WTC11 (cell line): ENCODE results near the gene SERPINE2. TPM values are rescaled to one million over a fixed set of nuclear protein-coding genes. Genes with fewer than 3 reads are reported as not detected.

Experiments
- ARID4B ChIP-seq: sonication (generic); formaldehyde crosslinking; IDR thresholded peaks from 2 replicates; pipeline ENCODE4 v1.8.0; 2023; ENCODE audit warnings: missing genetic modification reagents, mild to moderate bottlenecking, borderline replicate concordance
- ATF3 ChIP-seq: sonication (generic); formaldehyde crosslinking; conservative IDR thresholded peaks from 2 replicates; pipeline ENCODE4 v1.8.1; 2022; ENCODE audit warnings: mild to moderate bottlenecking, missing genetic modification reagents
- ATF6 ChIP-seq: sonication (generic); formaldehyde crosslinking; IDR thresholded peaks from 2 replicates; pipeline ENCODE4 v1.8.1; 2023; ENCODE audit warnings: mild to moderate bottlenecking, missing genetic modification reagents
- CBFB ChIP-seq: sonication (generic); formaldehyde crosslinking; IDR thresholded peaks from 2 replicates; pipeline ENCODE4 v1.8.1; 2022; ENCODE audit warnings: mild to moderate bottlenecking, low read depth, missing genetic modification reagents
- CDX4 ChIP-seq: fragments of 250-450 bp; sonication (Bioruptor Pico); IDR thresholded peaks from 2 replicates; pipeline ENCODE4 v1.9.0; 2021; ENCODE audit warnings: moderate library complexity, mild to moderate bottlenecking, inconsistent platforms, borderline replicate concordance
- E2F5 ChIP-seq: sonication (generic); formaldehyde crosslinking; IDR thresholded peaks from 2 replicates; pipeline ENCODE4 v1.8.1; 2022; ENCODE audit warnings: mild to moderate bottlenecking, moderate library complexity, missing genetic modification reagents
- ERG ChIP-seq: fragments of 250-450 bp; sonication (Bioruptor Pico); IDR thresholded peaks from 2 replicates; pipeline ENCODE4 v1.8.0; 2021; ENCODE audit warnings: mild to moderate bottlenecking
- ETV6 ChIP-seq: sonication (generic); formaldehyde crosslinking; IDR thresholded peaks from 2 replicates; pipeline ENCODE4 v1.8.1; 2022; ENCODE audit warnings: mild to moderate bottlenecking, missing genetic modification reagents
- GABPB1 ChIP-seq: sonication (generic); formaldehyde crosslinking; IDR thresholded peaks from 2 replicates; pipeline ENCODE4 v1.8.1; 2023; ENCODE audit warnings: mild to moderate bottlenecking, missing genetic modification reagents
- GRHL2 ChIP-seq: fragments of 250-450 bp; sonication (Bioruptor Pico); IDR thresholded peaks from 2 replicates; pipeline ENCODE4 v1.8.0; 2022; ENCODE audit warnings: mild to moderate bottlenecking, moderate library complexity; ENCODE audit not compliant: insufficient replicate concordance, severe bottlenecking
- GTF2I ChIP-seq: fragments of 250-450 bp; sonication (Bioruptor Pico); conservative IDR thresholded peaks from 2 replicates; pipeline ENCODE4 v1.4.0; 2021; ENCODE audit warnings: mild to moderate bottlenecking
- IRF1 ChIP-seq: sonication (generic); formaldehyde crosslinking; IDR thresholded peaks from 2 replicates; pipeline ENCODE4 v1.8.0; 2023; ENCODE audit warnings: missing genetic modification reagents
- JAZF1 ChIP-seq: fragments of 250-450 bp; sonication (Bioruptor Pico); IDR thresholded peaks from 2 replicates; pipeline ENCODE4 v1.9.0; 2021; ENCODE audit warnings: moderate library complexity, mild to moderate bottlenecking, inconsistent platforms
- MLX ChIP-seq: sonication (generic); formaldehyde crosslinking; IDR thresholded peaks from 2 replicates; pipeline ENCODE4 v1.8.1; 2023; ENCODE audit warnings: mild to moderate bottlenecking, missing genetic modification reagents, moderate library complexity
- TCF7 ChIP-seq: sonication (generic); formaldehyde crosslinking; IDR thresholded peaks from 2 replicates; pipeline ENCODE4 v1.8.0; 2022; ENCODE audit warnings: mild to moderate bottlenecking, low read depth, missing genetic modification reagents, moderate library complexity
- TEAD1 ChIP-seq: sonication (generic); formaldehyde crosslinking; IDR thresholded peaks from 2 replicates; pipeline ENCODE4 v1.8.0; 2022; ENCODE audit warnings: mild to moderate bottlenecking, missing genetic modification reagents
- TP53 ChIP-seq: sonication (generic); formaldehyde crosslinking; IDR thresholded peaks from 2 replicates; pipeline ENCODE4 v1.8.1; 2023; ENCODE audit warnings: mild to moderate bottlenecking, missing genetic modification reagents
- ZBTB43 ChIP-seq: sonication (generic); formaldehyde crosslinking; IDR thresholded peaks from 2 replicates; pipeline ENCODE4 v1.8.1; 2023; ENCODE audit warnings: mild to moderate bottlenecking, missing genetic modification reagents
- ZNF121 ChIP-seq: sonication (generic); formaldehyde crosslinking; IDR thresholded peaks from 2 replicates; pipeline ENCODE4 v1.8.0; 2023; ENCODE audit warnings: missing genetic modification reagents
- ZNF281 ChIP-seq: sonication (generic); formaldehyde crosslinking; IDR thresholded peaks from 2 replicates; pipeline ENCODE4 v1.8.0; 2023; ENCODE audit warnings: mild to moderate bottlenecking, missing genetic modification reagents
- ZNF396 ChIP-seq: fragments of 250-450 bp; sonication (Bioruptor Pico); IDR thresholded peaks from 2 replicates; pipeline ENCODE4 v1.8.0; 2021; ENCODE audit warnings: mild to moderate bottlenecking, moderate library complexity, borderline replicate concordance
- total RNA-seq: library from RNA; stranded (reverse); gene quantifications from 3 replicates; pipeline ENCODE4 v1.2.3, GENCODE V29; 2021

SERPINE2 gene
- total RNA-seq, 1 experiment from 2014 or later = 60.4 TPM

- TF ChIP-seq IRF1 (CRISPR knock-in tag) = peak; percentile 80; the same call in 1 of the 2 replicates
- TF ChIP-seq CBFB (CRISPR knock-in tag) = peak; percentile 96
- no peak for TF ChIP-seq MLX (CRISPR knock-in tag)
- TF ChIP-seq ATF3 (CRISPR knock-in tag) = no peak
- peak; percentile 80; the same call in 1 of the 2 replicates for TF ChIP-seq E2F5 (CRISPR knock-in tag)
- peak; percentile 83 for TF ChIP-seq TP53 (CRISPR knock-in tag)
- TF ChIP-seq ZBTB43 (CRISPR knock-in tag) = peak; percentile 81
- TF ChIP-seq ATF6 (CRISPR knock-in tag) = no peak
- no peak for TF ChIP-seq GRHL2 (CRISPR knock-in tag)
- TF ChIP-seq ZNF396 (CRISPR knock-in tag) = no peak
- peak; percentile 76; the same call in 1 of the 2 replicates for TF ChIP-seq TCF7 (CRISPR knock-in tag)
- no peak for TF ChIP-seq GTF2I (CRISPR knock-in tag)
- TF ChIP-seq ETV6 = peak; percentile 93
- 0 out of 2 replicates have a peak, but pooled peaks have one; percentile 17 for TF ChIP-seq ZNF121 (CRISPR knock-in tag)
- TF ChIP-seq ZNF281 (CRISPR knock-in tag) = no peak
- no peak; the same call in 1 of the 2 replicates for TF ChIP-seq ERG (CRISPR knock-in tag)
- TF ChIP-seq ARID4B (CRISPR knock-in tag) = peak; percentile 82; the same call in 1 of the 2 replicates
- TF ChIP-seq GABPB1 (CRISPR knock-in tag) = peak; percentile 87
- TF ChIP-seq TEAD1 (CRISPR knock-in tag) = peak; percentile 85; the same call in 1 of the 2 replicates
- no peak for TF ChIP-seq CDX4 (CRISPR knock-in tag)
- no peak for TF ChIP-seq JAZF1 (CRISPR knock-in tag)
Observed at GRCh38 chr2:223944703-223945531, 94.2 kb downstream of the SERPINE2 start, which contains the start of gene WDFY1 (continued).
